K562 (cell line): ENCODE measurements around the gene C12orf60. TPM values are rescaled to one million over a fixed set of nuclear protein-coding genes. Genes with fewer than 3 reads are reported as not detected.

Source experiments
- ATF4 ChIP-seq: fragments of 450-650 bp; formaldehyde crosslinking; IDR thresholded peaks from 2 replicates; pipeline ENCODE4 v1.4.0; 2022; ENCODE audit warnings: mild to moderate bottlenecking, moderate library complexity
- BMI1 ChIP-seq: fragments of 150-350 bp; IDR thresholded peaks from 2 replicates; pipeline ENCODE4 v1.6.1; 2014; ENCODE audit warnings: low read length
- CBX8 ChIP-seq: fragments of 200-600 bp; sonication (generic); IDR thresholded peaks from 2 replicates; pipeline ENCODE4 v1.6.1; 2012; ENCODE audit warnings: borderline replicate concordance, mixed run types, low read depth, mild to moderate bottlenecking, moderate library complexity, mixed read lengths, low read length, control low read depth, inconsistent platforms; ENCODE audit not compliant: poor library complexity, severe bottlenecking; ENCODE audit errors: extremely low read depth
- CXXC5 ChIP-seq: fragments of 250-450 bp; sonication (Bioruptor Pico); IDR thresholded peaks from 2 replicates; pipeline ENCODE4 v1.8.0; 2022; ENCODE audit warnings: inconsistent platforms, mild to moderate bottlenecking, moderate library complexity
- EZH2 ChIP-seq: IDR thresholded peaks from 2 replicates; pipeline ENCODE4 v1.6.1; 2012; ENCODE audit warnings: low read depth, mild to moderate bottlenecking, inconsistent platforms, low read length, borderline replicate concordance
- POLR3A ChIP-seq: IDR thresholded peaks from 2 replicates; pipeline ENCODE4 v1.6.1; 2011; ENCODE audit warnings: borderline replicate concordance, mild to moderate bottlenecking, moderate library complexity; ENCODE audit not compliant: insufficient read length, insufficient read depth; ENCODE audit errors: extremely low read depth
- SMARCB1 ChIP-seq: IDR thresholded peaks from 2 replicates; pipeline ENCODE4 v1.6.1; 2011; ENCODE audit warnings: improper control_type of control experiment, low read depth; ENCODE audit not compliant: insufficient read length
- ZBTB12 ChIP-seq: fragments of 250-450 bp; sonication (Bioruptor Pico); IDR thresholded peaks from 2 replicates; pipeline ENCODE4 v1.4.0; 2020
- ZBTB2 ChIP-seq: fragments of 450-650 bp; IDR thresholded peaks from 2 replicates; pipeline ENCODE4 v1.6.1; 2016; ENCODE audit warnings: antibody characterized with exemption
- ZBTB40 ChIP-seq, 2 experiments: fragments of 450-650 bp in 1 of 2; sonication (generic) in 1 of 2; formaldehyde crosslinking in 1 of 2; IDR thresholded peaks; 2 replicates each; pipeline versions ENCODE4 v1.7.1 to v1.9.0; 2016 to 2022; ENCODE audit warnings: inconsistent platforms in 1 of 2, mild to moderate bottlenecking in 1 of 2, missing genetic modification reagents in 1 of 2
- ZBTB7A ChIP-seq: IDR thresholded peaks from 2 replicates; pipeline ENCODE4 v1.6.1; 2011; ENCODE audit warnings: low read depth, mild to moderate bottlenecking, low read length, moderate library complexity, borderline replicate concordance; ENCODE audit not compliant: control insufficient read depth
- polyA plus RNA-seq, 8 experiments: library from polyadenylated mRNA; depleted of rRNA in 4 of 8; stranded (reverse) in 5 of 8; unstranded in 3 of 8; fragments of >200 nt; fragmentation: Nextera tagmentation in 2 of 8; fragmentation: Illumina TruSeq in 1 of 8; extraction: Ambion mirVana in 2 of 8; extraction: Trizol in 1 of 8; gene quantifications; 2 replicates each; pipeline versions ENCODE4 v1.2.1 to v1.2.3, GENCODE V29; 2011 to 2014; ENCODE audit warnings: inconsistent platforms in 1 of 8, missing spikeins in 1 of 8
- total RNA-seq, 7 experiments: library from RNA; depleted of rRNA in 6 of 7; stranded (reverse); fragments of >200 nt in 6 of 7; fragmentation: Illumina TruSeq in 2 of 7; extraction: Trizol in 2 of 7; gene quantifications; 2 replicates each; pipeline versions ENCODE4 v1.2.1 to v1.2.3, GENCODE V29; 2011 to 2021; ENCODE audit warnings: low replicate concordance in 1 of 7

Gene C12orf60
- total and polyA plus RNA-seq, 9 of the 15 experiments (the other 6 are each of a cell fraction or from before 2014, with no cell fraction given), result 0.41 to 4.4 (median 2.5) TPM

GRCh38 chr12:14803011-14803829 lies at the start of gene C12orf60, which contains the start of gene WBP11 (continued):
- TF ChIP-seq ATF4 (CRISPR knock-in tag) (no peak), BMI1 (no peak), ZBTB12 (CRISPR knock-in tag) (peak; percentile 48), ZBTB7A (no peak), POLR3A (no peak), ZBTB2 (no peak), EZH2 (no peak), ZBTB40 (IDR thresholded peaks at IDR 0.05) (peak; percentile 92), ZBTB40 (CRISPR knock-in tag; IDR thresholded peaks at IDR 0.05) (no peak), CXXC5 (peak; percentile 77; the same call in 1 of the 2 replicates), SMARCB1 (no peak), CBX8 (no peak)
